Liver (tissue), 9 donors: Measurements from ENCODE around the gene STAC2. TPM values are rescaled to one million over a fixed set of nuclear protein-coding genes. Genes with fewer than 3 reads are reported as not detected.

Source experiments
- DNase-seq: peaks from one replicate; pipeline ENCODE4 v3.0.0-alpha.2; 2017; ENCODE audit warnings: low spot score
- H3K27ac ChIP-seq, 2 donors: one replicate each; pipeline ENCODE4 v1.7.0; 2013; ENCODE audit warnings: inconsistent platforms in 2 of 2, low read length in 2 of 2, control low read depth in 1 of 2, low read depth in 1 of 2, mild to moderate bottlenecking in 1 of 2
- H3K27me3 ChIP-seq, 4 donors: one replicate each; pipeline versions ENCODE4 v1.6.1 to v1.7.0; 2013; ENCODE audit warnings: low read length in 3 of 4, inconsistent platforms in 1 of 4, mild to moderate bottlenecking in 1 of 4, moderate library complexity in 1 of 4; ENCODE audit not compliant: control insufficient read depth in 4 of 4, insufficient read depth in 4 of 4
- H3K36me3 ChIP-seq, 4 donors: one replicate each; pipeline versions ENCODE4 v1.6.1 to v1.7.0; 2013; ENCODE audit warnings: low read length in 3 of 4, mild to moderate bottlenecking in 3 of 4, low read depth in 1 of 4, moderate library complexity in 1 of 4; ENCODE audit not compliant: control insufficient read depth in 4 of 4, insufficient read depth in 3 of 4
- H3K4me1 ChIP-seq, 4 donors: one replicate each; pipeline versions ENCODE4 v1.6.1 to v1.7.0; 2013; ENCODE audit warnings: low read length in 3 of 4, mild to moderate bottlenecking in 3 of 4, moderate library complexity in 1 of 4; ENCODE audit not compliant: control insufficient read depth in 4 of 4, insufficient read depth in 4 of 4
- H3K4me3 ChIP-seq, 3 donors: one replicate each; pipeline versions ENCODE4 v1.6.1 to v1.7.0; 2013; ENCODE audit warnings: low read length in 3 of 3, control low read depth in 1 of 3, low read depth in 1 of 3, mild to moderate bottlenecking in 1 of 3
- H3K9ac ChIP-seq, 2 donors: one replicate each; pipeline ENCODE4 v1.7.0; 2013; ENCODE audit warnings: low read length in 2 of 2, mild to moderate bottlenecking in 2 of 2, moderate library complexity in 2 of 2, control low read depth in 1 of 2, low read depth in 1 of 2
- H3K9me3 ChIP-seq, 4 donors: one replicate each; pipeline versions ENCODE4 v1.6.1 to v1.7.0; 2013; ENCODE audit warnings: low read length in 3 of 4; ENCODE audit not compliant: control insufficient read depth in 4 of 4
- ATF3 ChIP-seq: IDR thresholded peaks from 2 replicates; pipeline ENCODE4 v1.6.1; 2016; ENCODE audit warnings: antibody characterized with exemption
- CTCF ChIP-seq: fragments of 150-350 bp; IDR thresholded peaks from 2 replicates; pipeline ENCODE4 v1.5.1; 2017; ENCODE audit warnings: improper control_type of control experiment, low read depth, low read length; ENCODE audit not compliant: missing input control
- EGR1 ChIP-seq, 2 donors: IDR thresholded peaks; 2 replicates each; pipeline ENCODE4 v1.6.1; 2016 to 2018; ENCODE audit warnings: antibody characterized with exemption in 2 of 2, low read depth in 2 of 2
- FOXA1 ChIP-seq: IDR thresholded peaks from 2 replicates; pipeline ENCODE4 v1.6.1; 2016; ENCODE audit warnings: antibody characterized with exemption
- FOXA2 ChIP-seq: IDR thresholded peaks from 2 replicates; pipeline ENCODE4 v1.6.1; 2016; ENCODE audit warnings: antibody characterized with exemption
- GABPA ChIP-seq, 2 donors: IDR thresholded peaks in 1 of 2; conservative IDR thresholded peaks in 1 of 2; 2 replicates each; pipeline ENCODE4 v1.6.1; 2016; ENCODE audit warnings: antibody characterized with exemption in 2 of 2, mild to moderate bottlenecking in 1 of 2, moderate library complexity in 1 of 2
- HNF4A ChIP-seq, 2 donors: conservative IDR thresholded peaks; 2 replicates each; pipeline ENCODE4 v1.6.1; 2016; ENCODE audit warnings: antibody characterized with exemption in 2 of 2, mild to moderate bottlenecking in 2 of 2
- HNF4G ChIP-seq: IDR thresholded peaks from 2 replicates; pipeline ENCODE4 v1.6.1; 2016; ENCODE audit warnings: antibody characterized with exemption
- JUND ChIP-seq, 2 donors: IDR thresholded peaks; 2 replicates each; pipeline ENCODE4 v1.6.1; 2016; ENCODE audit warnings: antibody characterized with exemption in 2 of 2
- NR2F2 ChIP-seq: IDR thresholded peaks from 2 replicates; pipeline ENCODE4 v1.6.1; 2016; ENCODE audit warnings: antibody characterized with exemption
- RAD21 ChIP-seq, 2 donors: IDR thresholded peaks; 2 replicates each; pipeline ENCODE4 v1.6.1; 2016; ENCODE audit warnings: antibody characterized with exemption in 2 of 2, mild to moderate bottlenecking in 2 of 2
- REST ChIP-seq: IDR thresholded peaks from 2 replicates; pipeline ENCODE4 v1.6.1; 2016; ENCODE audit warnings: antibody characterized with exemption, mild to moderate bottlenecking
- RXRA ChIP-seq, 2 donors: IDR thresholded peaks; 2 replicates each; pipeline ENCODE4 v1.6.1; 2017 to 2018; ENCODE audit warnings: antibody characterized with exemption in 2 of 2, mild to moderate bottlenecking in 1 of 2
- SP1 ChIP-seq: IDR thresholded peaks from 2 replicates; pipeline ENCODE4 v1.6.1; 2018; ENCODE audit warnings: antibody characterized with exemption, mild to moderate bottlenecking
- TAF1 ChIP-seq: conservative IDR thresholded peaks from 2 replicates; pipeline ENCODE4 v1.6.1; 2016; ENCODE audit warnings: antibody characterized with exemption, mild to moderate bottlenecking
- YY1 ChIP-seq: IDR thresholded peaks from 2 replicates; pipeline ENCODE4 v1.6.1; 2016; ENCODE audit warnings: antibody characterized with exemption, mild to moderate bottlenecking
- ZBTB33 ChIP-seq: IDR thresholded peaks from 2 replicates; pipeline ENCODE4 v1.6.1; 2016; ENCODE audit warnings: antibody characterized with exemption
- WGBS: extraction: QIAGEN DNeasy Blood & Tissue Kit; methylation state at CpG from one replicate; pipeline ENCODE4 v1.1.7; 2013; 5-methylcytosine and 5-hydroxymethylcytosine counted together
- polyA plus RNA-seq, 2 donors: library from polyadenylated mRNA; stranded (reverse) in 1 of 2; unstranded in 1 of 2; fragments of 200-250 nt in 1 of 2; fragments of >200 nt in 1 of 2; fragmentation: Nextera tagmentation in 1 of 2; extraction: Ambion mirVana in 1 of 2; gene quantifications; one replicate each; pipeline versions ENCODE4 v1.2.1 to v1.2.3, GENCODE V29; 2013 to 2015
- total RNA-seq, 2 donors: library from RNA; depleted of rRNA; stranded (reverse); fragments of >200 nt; gene quantifications; one replicate each; pipeline ENCODE4 v1.2.3, GENCODE V29; 2014
- TF ChIP-seq, protein P1 (sequence below): IDR thresholded peaks from 2 replicates; pipeline ENCODE4 v1.6.1; 2016; ENCODE audit warnings: antibody characterized with exemption
- donor health status: healthy.
- donor health status: healthy.
- donor health status: healthy.
- donor health status: healthy.
- donor health status: healthy.

STAC2 gene
- total and polyA plus RNA-seq, 4 donors = not detected

DNA sequence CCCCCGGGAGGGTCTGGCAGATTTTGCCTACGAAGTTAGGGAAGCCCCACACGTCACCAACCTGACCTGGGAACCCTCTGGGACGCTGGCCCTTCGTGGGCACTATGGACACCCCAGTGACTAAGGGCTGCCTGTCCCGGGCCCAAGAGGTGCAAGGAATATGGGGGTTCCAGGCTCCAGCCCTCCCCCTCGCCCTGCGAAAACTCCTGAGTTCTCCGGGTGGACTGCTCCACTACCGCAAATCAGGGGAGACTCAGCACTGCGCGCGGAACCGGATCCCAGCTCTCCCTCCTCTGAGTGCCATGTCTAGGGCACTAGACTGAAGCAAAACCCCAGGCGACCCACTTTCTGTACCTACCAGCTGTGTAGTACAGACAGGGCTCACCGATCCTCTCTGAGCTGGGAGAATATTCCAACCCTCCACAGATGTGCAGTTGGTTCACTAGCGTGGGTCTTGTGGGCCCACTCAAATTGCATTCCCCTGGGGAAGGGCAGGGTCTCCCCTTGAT, 59.9 kb downstream of the STAC2 start, which contains the start of gene ARL5C:
TSS of gene ARL5C (minus strand) at position 321 of the 509 bp plus-strand sequence. CDS start 401 bp downstream, outside the sequence.
- H3K9ac ChIP-seq = no peak within 1 kb of the TSS
- TF ChIP-seq ATF3 (no peak), EGR1 (IDR thresholded peaks at IDR 0.05; ENCODE audit: low read depth in 2 of 2) (no peak), HNF4G (no peak), YY1 (no peak), NR2F2 (no peak), ZBTB33 (no peak), RXRA (IDR thresholded peaks at IDR 0.05) (no peak), REST (no peak), FOXA2 (no peak), SP1 (no peak), GABPA (IDR thresholded peaks at IDR 0.05 in 1 of 2, conservative IDR thresholded peaks at IDR 0.05 in 1 of 2) (no peak), TAF1 (no peak), HNF4A (conservative IDR thresholded peaks at IDR 0.05) (no peak), JUND (IDR thresholded peaks at IDR 0.05) (no peak), FOXA1 (no peak), CTCF (no peak), RAD21 (IDR thresholded peaks at IDR 0.05) (no peak)
- TF ChIP-seq, protein P1, sequence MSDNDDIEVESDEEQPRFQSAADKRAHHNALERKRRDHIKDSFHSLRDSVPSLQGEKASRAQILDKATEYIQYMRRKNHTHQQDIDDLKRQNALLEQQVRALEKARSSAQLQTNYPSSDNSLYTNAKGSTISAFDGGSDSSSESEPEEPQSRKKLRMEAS = no peak
- H3K27me3 ChIP-seq = peaks cover 0 to 3% (median 1%) of the 10 kb centered on the region in 4 donors
- no peak for DNase-seq
- H3K4me1 ChIP-seq = peaks cover 5 to 9% (median 6%) of the 10 kb centered on the region in 4 donors
- H3K36me3 ChIP-seq = no peaks in the 10 kb centered on the region
- 52% methylated on average over 17 of the region's 17 CpGs for WGBS
- H3K9me3 ChIP-seq = no peaks in the 10 kb centered on the region
- H3K27ac ChIP-seq = no peak within 1 kb of the TSS
- H3K4me3 ChIP-seq = peak within 1 kb of the TSS in 2 of 3 donors; percentile 13 to 28
